SK-N-MC (cell line): Measurements from ENCODE around the gene GCFC2.
A peak's percentile ranks its signal among the peaks of the same experiment; 100 is the strongest.
"Not testable (repeated sequence)": the region's sequence is repeated elsewhere in the genome, so short reads cannot be mapped to it uniquely, and the experiment has no call there.

Experiments
- DNase-seq: peaks from one replicate; pipeline ENCODE4 v3.0.0-alpha.2; 2011; ENCODE audit warnings: low read depth, low spot score
- H3K27ac ChIP-seq: fragments of 200-600 bp; sonication (generic); 2 replicates; pipeline ENCODE4 v1.5.1; 2016; ENCODE audit warnings: mixed run types
- H3K36me3 ChIP-seq: fragments of 200-600 bp; sonication (generic); 2 replicates; pipeline ENCODE4 v1.6.1; 2017; ENCODE audit warnings: antibody characterized with exemption, low read length, mixed read lengths; ENCODE audit not compliant: insufficient read depth
- H3K4me3 ChIP-seq: fragments of 200-600 bp; sonication (generic); 2 replicates; pipeline ENCODE4 v1.5.1; 2016
- H3K9ac ChIP-seq: fragments of 200-600 bp; sonication (generic); 2 replicates; pipeline ENCODE4 v1.8.0; 2017; ENCODE audit warnings: mixed run types, mixed read lengths; ENCODE audit not compliant: insufficient read length
- H3K9me3 ChIP-seq: fragments of 200-600 bp; sonication (generic); 2 replicates; pipeline ENCODE4 v1.6.1; 2017; ENCODE audit warnings: low read depth, mild to moderate bottlenecking, antibody characterized with exemption, low read length, moderate library complexity, mixed read lengths
- EZH2 ChIP-seq: fragments of 200-600 bp; sonication (generic); IDR thresholded peaks from one replicate; pipeline ENCODE4 v1.6.1; 2017; ENCODE audit warnings: antibody characterized with exemption
- FOXP2 ChIP-seq: optimal IDR thresholded peaks from 2 replicates; pipeline ENCODE3; 2011; ENCODE audit warnings: mild to moderate bottlenecking, moderate library complexity; ENCODE audit not compliant: insufficient read depth; ENCODE audit errors: extremely low read length, control extremely low read depth
- POLR2AphosphoS5 ChIP-seq: IDR thresholded peaks from 2 replicates; pipeline ENCODE4 v1.6.1; 2012; ENCODE audit warnings: mild to moderate bottlenecking, low read depth, low read length, borderline replicate concordance

GCFC2 gene

GRCh38 chr2:75703589-75704287, 7.0 kb downstream of the GCFC2 start:
- no peaks in the 10 kb centered on the region for H3K9me3 ChIP-seq
- peaks cover 85% of the 10 kb centered on the region for H3K36me3 ChIP-seq
- TF ChIP-seq EZH2 (no peak), FOXP2 (no peak), POLR2AphosphoS5 (no peak)
- no peak for DNase-seq
- no peak overlapping the region for H3K4me3 ChIP-seq
- no peak overlapping the region for H3K27ac ChIP-seq
- H3K9ac ChIP-seq = no peak overlapping the region

GRCh38 chr2:75702593-75702992, 8.1 kb downstream of the GCFC2 start:
- Histone ChIP-seq H3K27ac (no peak overlapping the region), H3K9ac (no peak overlapping the region), H3K36me3 (peaks cover 96% of the 10 kb centered on the region)

GRCh38 chr2:75698918-75699317, 11.8 kb downstream of the GCFC2 start:
- H3K9me3 ChIP-seq = no peaks in the 10 kb centered on the region
- H3K9ac ChIP-seq = no peak overlapping the region
- H3K36me3 ChIP-seq = peaks cover 84% of the 10 kb centered on the region
- no peak for DNase-seq
- H3K4me3 ChIP-seq = no peak overlapping the region
- TF ChIP-seq POLR2AphosphoS5 (no peak), EZH2 (no peak), FOXP2 (no peak)
- no peak overlapping the region for H3K27ac ChIP-seq

More at GRCh38 chr2:75702593-75702992, 8.1 kb downstream of the GCFC2 start:
- Histone ChIP-seq H3K9me3 (no peaks in the 10 kb centered on the region), H3K4me3 (no peak overlapping the region)
- TF ChIP-seq FOXP2 (no peak), POLR2AphosphoS5 (no peak), EZH2 (no peak)
- DNase-seq = no peak

- no peak overlapping the region for H3K4me3 ChIP-seq
- H3K9ac ChIP-seq = no peak overlapping the region
- H3K27ac ChIP-seq = no peak overlapping the region
- TF ChIP-seq POLR2AphosphoS5 = no peak
- TF ChIP-seq FOXP2 = no peak
- TF ChIP-seq EZH2 = no peak
- peaks cover 75% of the 10 kb centered on the region for H3K36me3 ChIP-seq
- DNase-seq = no peak
- H3K9me3 ChIP-seq = no peaks in the 10 kb centered on the region
Measured at GRCh38 chr2:75688196-75688595, 22.5 kb downstream of the GCFC2 start.

- DNase-seq, H3K9ac ChIP-seq, H3K9me3 ChIP-seq, H3K4me3 ChIP-seq, H3K27ac ChIP-seq: not testable (repeated sequence)
- peaks cover 55% of the 10 kb centered on the region for H3K36me3 ChIP-seq
Measured at GRCh38 chr2:75683430-75683829, 27.3 kb downstream of the GCFC2 start.

- H3K36me3 ChIP-seq = peaks cover 27% of the 10 kb centered on the region
- no peaks in the 10 kb centered on the region for H3K9me3 ChIP-seq
- DNase-seq = no peak
- H3K9ac ChIP-seq = no peak overlapping the region
- H3K27ac ChIP-seq = peak overlapping the region; percentile 57
- no peak for TF ChIP-seq POLR2AphosphoS5
- TF ChIP-seq EZH2 = no peak
- TF ChIP-seq FOXP2 = no peak
- no peak overlapping the region for H3K4me3 ChIP-seq
Measured at GRCh38 chr2:75680402-75680801, 30.3 kb downstream of the GCFC2 start.

GRCh38 chr2:75679556-75679955, 31.2 kb downstream of the GCFC2 start:
- TF ChIP-seq FOXP2 (no peak), POLR2AphosphoS5 (no peak), EZH2 (no peak)
- no peaks in the 10 kb centered on the region for H3K9me3 ChIP-seq
- no peak overlapping the region for H3K27ac ChIP-seq
- peaks cover 28% of the 10 kb centered on the region for H3K36me3 ChIP-seq
- no peak overlapping the region for H3K4me3 ChIP-seq
- DNase-seq = no peak
- H3K9ac ChIP-seq = no peak overlapping the region

GRCh38 chr2:75676464-75676863, 34.3 kb downstream of the GCFC2 start:
- H3K36me3 ChIP-seq = peaks cover 50% of the 10 kb centered on the region
- H3K9ac ChIP-seq = no peak overlapping the region
- no peak overlapping the region for H3K4me3 ChIP-seq
- H3K9me3 ChIP-seq = no peaks in the 10 kb centered on the region
- DNase-seq = no peak
- TF ChIP-seq POLR2AphosphoS5 (no peak), EZH2 (no peak), FOXP2 (no peak)
- H3K27ac ChIP-seq = no peak overlapping the region

- no peak overlapping the region for H3K4me3 ChIP-seq
- no peak for TF ChIP-seq FOXP2
- TF ChIP-seq EZH2 = no peak
- TF ChIP-seq POLR2AphosphoS5 = no peak
- peaks cover 53% of the 10 kb centered on the region for H3K36me3 ChIP-seq
- no peak overlapping the region for H3K9ac ChIP-seq
- no peak for DNase-seq
- H3K27ac ChIP-seq = no peak overlapping the region
- H3K9me3 ChIP-seq = no peaks in the 10 kb centered on the region
Measured at GRCh38 chr2:75675908-75676307, 34.8 kb downstream of the GCFC2 start.

- H3K4me3 ChIP-seq, DNase-seq, H3K9ac ChIP-seq, H3K9me3 ChIP-seq, H3K27ac ChIP-seq: not testable (repeated sequence)
- H3K36me3 ChIP-seq = peaks cover 53% of the 10 kb centered on the region
Measured at GRCh38 chr2:75675423-75675822, 35.3 kb downstream of the GCFC2 start.
